Lung microvascular endothelial cell (primary cell): ENCODE measurements around the gene NLE1. TPM values are rescaled to one million over a fixed set of nuclear protein-coding genes. Genes with fewer than 3 reads are reported as not detected.
"Not testable (repeated sequence)": the region's sequence is repeated elsewhere in the genome, so short reads cannot be mapped to it uniquely, and the experiment has no call there.

Experiments used
- DNase-seq, 2 donors: peaks; one replicate each; pipeline versions ENCODE4 v3.0.0 to v3.0.0-alpha.2; 2010; ENCODE audit warnings: low read depth in 2 of 2
- total RNA-seq: library from RNA; depleted of rRNA; stranded (reverse); fragments of >200 nt; gene quantifications from 2 replicates; pipeline ENCODE4 v1.2.1, GENCODE V29; 2014

The NLE1 gene
- total RNA-seq, result 9.9 and 12.2 TPM in 2 replicates

GRCh38 chr17:35141681-35142466 lies at the start of gene NLE1:
Gene NLE1 (minus strand): TSS chr17:35142303. CDS start chr17:35142275, 28 bp downstream.
- DNase-seq, result peak; percentile 84 to 89

GRCh38 chr17:35191001-35191695 lies 49.0 kb upstream of the NLE1 start:
- peak in 1 of 2 donors; percentile 77 for DNase-seq

- DNase-seq, result peak in 1 of 2 donors; percentile 64
Measured at GRCh38 chr17:35189291-35189690, 47.2 kb upstream of the NLE1 start.

GRCh38 chr17:35188111-35188510 lies 46.0 kb upstream of the NLE1 start:
- peak in 1 of 2 donors; percentile 60 for DNase-seq

- DNase-seq, result no peak
Measured at GRCh38 chr17:35187481-35187880, 45.4 kb upstream of the NLE1 start.

- DNase-seq, result no peak
Measured at GRCh38 chr17:35185849-35186248, 43.7 kb upstream of the NLE1 start.

GRCh38 chr17:35184274-35184673 lies 42.2 kb upstream of the NLE1 start:
- DNase-seq, result no peak

GRCh38 chr17:35183332-35183731 lies 41.2 kb upstream of the NLE1 start:
- DNase-seq, result no peak

- not testable (repeated sequence) for DNase-seq
Measured at GRCh38 chr17:35179379-35179778, 37.3 kb upstream of the NLE1 start.

GRCh38 chr17:35176897-35177296 lies 34.8 kb upstream of the NLE1 start:
- DNase-seq, result no peak

GRCh38 chr17:35175638-35176415 lies 33.7 kb upstream of the NLE1 start:
- no peak for DNase-seq

GRCh38 chr17:35174835-35175334 lies 32.8 kb upstream of the NLE1 start:
- no peak for DNase-seq

- not testable (repeated sequence) for DNase-seq
Measured at GRCh38 chr17:35172321-35172720, 30.2 kb upstream of the NLE1 start.

- DNase-seq, result peak; percentile 21 to 36
Measured at GRCh38 chr17:35171834-35172233, 29.7 kb upstream of the NLE1 start.

- DNase-seq, result peak; percentile 49 to 55
Measured at GRCh38 chr17:35170968-35171771, 29.1 kb upstream of the NLE1 start.

GRCh38 chr17:35169835-35170363 lies 27.8 kb upstream of the NLE1 start:
- no peak for DNase-seq

GRCh38 chr17:35167666-35168065 lies 25.6 kb upstream of the NLE1 start:
- DNase-seq, result peak in 1 of 2 donors; percentile 62

- no peak for DNase-seq
Measured at GRCh38 chr17:35167046-35167445, 24.9 kb upstream of the NLE1 start.

GRCh38 chr17:35166526-35166925 lies 24.4 kb upstream of the NLE1 start:
- no peak for DNase-seq

- no peak for DNase-seq
Measured at GRCh38 chr17:35164716-35165115, 22.6 kb upstream of the NLE1 start.

- DNase-seq, result no peak
Measured at GRCh38 chr17:35163886-35164285, 21.8 kb upstream of the NLE1 start.
